ENCODE measurements around the gene MRPL11.

DNA sequence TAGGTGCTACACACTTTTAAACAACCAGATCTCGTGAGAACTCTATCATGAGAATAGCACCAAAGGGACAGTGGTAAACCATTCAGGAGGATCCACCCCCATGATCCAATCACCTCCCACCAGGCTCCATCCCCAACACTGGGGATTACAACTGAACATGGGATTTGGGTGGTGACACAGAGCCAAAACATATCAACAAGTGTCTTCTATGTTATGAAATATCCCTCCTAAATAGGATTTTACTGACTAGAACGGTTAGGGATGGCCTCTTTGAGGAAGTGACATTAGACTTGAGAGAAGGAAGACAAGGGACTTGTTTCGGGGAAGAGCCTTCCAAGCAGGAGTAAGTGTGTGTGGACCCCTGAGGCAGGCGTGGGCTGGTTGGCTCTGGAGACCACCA is 11.9 kb upstream of the MRPL11 start:
- TF ChIP-seq, protein P1, sequence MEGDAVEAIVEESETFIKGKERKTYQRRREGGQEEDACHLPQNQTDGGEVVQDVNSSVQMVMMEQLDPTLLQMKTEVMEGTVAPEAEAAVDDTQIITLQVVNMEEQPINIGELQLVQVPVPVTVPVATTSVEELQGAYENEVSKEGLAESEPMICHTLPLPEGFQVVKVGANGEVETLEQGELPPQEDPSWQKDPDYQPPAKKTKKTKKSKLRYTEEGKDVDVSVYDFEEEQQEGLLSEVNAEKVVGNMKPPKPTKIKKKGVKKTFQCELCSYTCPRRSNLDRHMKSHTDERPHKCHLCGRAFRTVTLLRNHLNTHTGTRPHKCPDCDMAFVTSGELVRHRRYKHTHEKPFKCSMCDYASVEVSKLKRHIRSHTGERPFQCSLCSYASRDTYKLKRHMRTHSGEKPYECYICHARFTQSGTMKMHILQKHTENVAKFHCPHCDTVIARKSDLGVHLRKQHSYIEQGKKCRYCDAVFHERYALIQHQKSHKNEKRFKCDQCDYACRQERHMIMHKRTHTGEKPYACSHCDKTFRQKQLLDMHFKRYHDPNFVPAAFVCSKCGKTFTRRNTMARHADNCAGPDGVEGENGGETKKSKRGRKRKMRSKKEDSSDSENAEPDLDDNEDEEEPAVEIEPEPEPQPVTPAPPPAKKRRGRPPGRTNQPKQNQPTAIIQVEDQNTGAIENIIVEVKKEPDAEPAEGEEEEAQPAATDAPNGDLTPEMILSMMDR (IDR thresholded peaks at IDR 0.05) = no peak
- no peak for TF ChIP-seq POLR2A (IDR thresholded peaks at IDR 0.05)
